ENCODE results near the gene SFT2D1.

The SFT2D1 gene

GRCh38 chr6:166301611-166302529 lies 40.5 kb downstream of the SFT2D1 start:
- no peaks in the 10 kb centered on the region for H3K36me3 ChIP-seq (ENCODE audit: insufficient read depth)
- no peaks in the 10 kb centered on the region for H3K27me3 ChIP-seq (ENCODE audit: insufficient read depth, low read depth)
- no peak overlapping the region for H3K4me2 ChIP-seq
- no peak overlapping the region for H3K27ac ChIP-seq
- H3K9ac ChIP-seq, result no peak overlapping the region
- H3K4me3 ChIP-seq (IDR thresholded peaks at IDR 0.05; ENCODE audit: insufficient read depth, low read depth, low read length), result no peak overlapping the region
- H4K20me1 ChIP-seq (ENCODE audit: insufficient read depth), result no peaks in the 10 kb centered on the region
- no peak overlapping the region for H2AFZ ChIP-seq (ENCODE audit: low read depth)
- TF ChIP-seq CTCF (conservative IDR thresholded peaks at IDR 0.05; ENCODE audit: low read depth, low read length), result no peak
- H3K4me1 ChIP-seq (ENCODE audit: low read depth, poor library complexity, severe bottlenecking), result no peaks in the 10 kb centered on the region
- no peaks in the 10 kb centered on the region for H3K79me2 ChIP-seq (ENCODE audit: insufficient read depth, low read depth)

- H2AFZ ChIP-seq (ENCODE audit: low read depth), result no peak overlapping the region
Observed at GRCh38 chr6:166300357-166300987, 41.9 kb downstream of the SFT2D1 start.

GRCh38 chr6:166297606-166298005 lies 44.7 kb downstream of the SFT2D1 start:
- no peak for TF ChIP-seq CTCF (conservative IDR thresholded peaks at IDR 0.05; ENCODE audit: low read depth, low read length)
- Histone ChIP-seq H2AFZ (ENCODE audit: low read depth) (no peak overlapping the region), H3K36me3 (ENCODE audit: insufficient read depth) (no peaks in the 10 kb centered on the region), H3K9ac (no peak overlapping the region), H3K27ac (no peak overlapping the region), H3K4me2 (no peak overlapping the region), H3K79me2 (ENCODE audit: insufficient read depth, low read depth) (no peaks in the 10 kb centered on the region), H3K27me3 (ENCODE audit: insufficient read depth, low read depth) (no peaks in the 10 kb centered on the region), H4K20me1 (ENCODE audit: insufficient read depth) (no peaks in the 10 kb centered on the region), H3K4me1 (ENCODE audit: low read depth, poor library complexity, severe bottlenecking) (no peaks in the 10 kb centered on the region), H3K4me3 (IDR thresholded peaks at IDR 0.05; ENCODE audit: insufficient read depth, low read depth, low read length) (no peak overlapping the region)

More at GRCh38 chr6:166300357-166300987, 41.9 kb downstream of the SFT2D1 start:
- H3K4me2 ChIP-seq, result no peak overlapping the region
- no peaks in the 10 kb centered on the region for H3K36me3 ChIP-seq (ENCODE audit: insufficient read depth)
- H3K27ac ChIP-seq, result no peak overlapping the region
- H3K9ac ChIP-seq, result no peak overlapping the region
- H3K79me2 ChIP-seq (ENCODE audit: insufficient read depth, low read depth), result no peaks in the 10 kb centered on the region
- H4K20me1 ChIP-seq (ENCODE audit: insufficient read depth), result no peaks in the 10 kb centered on the region
- H3K4me1 ChIP-seq (ENCODE audit: low read depth, poor library complexity, severe bottlenecking), result no peaks in the 10 kb centered on the region
- no peak overlapping the region for H3K4me3 ChIP-seq (IDR thresholded peaks at IDR 0.05; ENCODE audit: insufficient read depth, low read depth, low read length)
- TF ChIP-seq CTCF (conservative IDR thresholded peaks at IDR 0.05; ENCODE audit: low read depth, low read length), result no peak
- no peaks in the 10 kb centered on the region for H3K27me3 ChIP-seq (ENCODE audit: insufficient read depth, low read depth)

- Histone ChIP-seq H3K27ac (no peak overlapping the region), H3K79me2 (ENCODE audit: insufficient read depth, low read depth) (no peaks in the 10 kb centered on the region), H3K36me3 (ENCODE audit: insufficient read depth) (no peaks in the 10 kb centered on the region), H3K9ac (no peak overlapping the region), H3K4me3 (IDR thresholded peaks at IDR 0.05; ENCODE audit: insufficient read depth, low read depth, low read length) (no peak overlapping the region), H3K4me2 (no peak overlapping the region), H2AFZ (ENCODE audit: low read depth) (no peak overlapping the region), H3K4me1 (ENCODE audit: low read depth, poor library complexity, severe bottlenecking) (no peaks in the 10 kb centered on the region), H4K20me1 (ENCODE audit: insufficient read depth) (no peaks in the 10 kb centered on the region), H3K27me3 (ENCODE audit: insufficient read depth, low read depth) (no peaks in the 10 kb centered on the region)
- no peak for TF ChIP-seq CTCF (conservative IDR thresholded peaks at IDR 0.05; ENCODE audit: low read depth, low read length)
Observed at GRCh38 chr6:166296035-166296883, 46.1 kb downstream of the SFT2D1 start.

Data from KMS-11 (cell line).